H1 (cell line): Measurements from ENCODE around the gene MAP4K4. TPM values are rescaled to one million over a fixed set of nuclear protein-coding genes. Genes with fewer than 3 reads are reported as not detected.

ENCODE experiments used
- FOSL1 ChIP-seq: IDR thresholded peaks from 2 replicates; pipeline ENCODE4 v1.6.1; 2011; ENCODE audit warnings: mild to moderate bottlenecking, low read depth, low read length, moderate library complexity; ENCODE audit not compliant: insufficient read depth
- GABPA ChIP-seq: IDR thresholded peaks from 2 replicates; pipeline ENCODE4 v1.6.1; 2011; ENCODE audit warnings: mild to moderate bottlenecking, low read length, moderate library complexity, borderline replicate concordance; ENCODE audit not compliant: insufficient read depth
- HDAC6 ChIP-seq: IDR thresholded peaks from one replicate; pipeline ENCODE4 v1.7.1; 2012; ENCODE audit warnings: low read depth, mild to moderate bottlenecking, inconsistent platforms, low read length, moderate library complexity
- JUN ChIP-seq: IDR thresholded peaks from 2 replicates; pipeline ENCODE4 v1.6.1; 2011; ENCODE audit warnings: low read depth, mild to moderate bottlenecking, improper control_type of control experiment, low read length
- SIX5 ChIP-seq: IDR thresholded peaks from 2 replicates; pipeline ENCODE4 v1.6.1; 2011; ENCODE audit warnings: mild to moderate bottlenecking, low read depth, low read length
- SRF ChIP-seq: IDR thresholded peaks from 2 replicates; pipeline ENCODE4 v1.6.1; 2011; ENCODE audit warnings: mild to moderate bottlenecking, low read depth, low read length, moderate library complexity
- polyA plus RNA-seq, 7 experiments: library from polyadenylated mRNA; depleted of rRNA in 3 of 7; stranded (reverse) in 5 of 7; unstranded in 2 of 7; fragments of >200 nt in 5 of 7; fragments of 200-250 nt in 2 of 7; gene quantifications; 1 replicate in 5 of 7; 2 replicates in 1 of 7; 4 replicates in 1 of 7; pipeline versions ENCODE4 v1.2.1 to v1.2.3, GENCODE V29; 2011 to 2013; ENCODE audit warnings: missing spikeins in 2 of 7, mixed read lengths in 2 of 7
- total RNA-seq: library from RNA; stranded (reverse); fragmentation: NEBNext Ultra II Directional; extraction: Animal tissue kit (Norgen Biotek cat#: 25700); gene quantifications from 2 replicates; pipeline ENCODE4 v1.2.1, GENCODE V29; 2021
- TF ChIP-seq, protein P1 (sequence below): fragments of 300-600 bp; sonication (generic); IDR thresholded peaks from 2 replicates; pipeline ENCODE4 v1.7.1; 2012; ENCODE audit warnings: low read length, moderate library complexity, mild to moderate bottlenecking, inconsistent platforms; ENCODE audit not compliant: insufficient replicate concordance

The MAP4K4 gene
- total and polyA plus RNA-seq, 2 of the 8 experiments (the other 6 are each of a cell fraction or from before 2014, with no cell fraction given) = 53.2 to 138 TPM

DNA sequence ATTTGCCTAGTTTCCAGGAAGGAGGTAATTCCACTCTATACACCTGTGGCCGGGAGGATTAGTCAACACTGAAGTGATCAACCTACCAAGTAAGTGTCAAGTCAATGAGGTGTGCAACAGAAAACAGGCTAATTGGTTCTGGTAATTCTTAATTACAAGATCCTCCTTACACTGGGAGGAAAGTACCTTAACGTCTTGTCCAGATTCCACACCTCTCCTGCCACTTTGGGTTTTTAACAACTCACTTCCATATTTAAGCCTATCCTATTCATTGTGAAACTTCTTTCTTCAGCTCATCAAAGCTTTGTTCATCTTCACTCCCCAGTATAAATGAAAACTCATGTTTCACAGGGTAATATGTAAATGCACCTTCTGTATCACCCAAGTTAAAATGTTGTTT lies 22.0 kb upstream of the MAP4K4 start (continued):
- TF ChIP-seq, protein P1, sequence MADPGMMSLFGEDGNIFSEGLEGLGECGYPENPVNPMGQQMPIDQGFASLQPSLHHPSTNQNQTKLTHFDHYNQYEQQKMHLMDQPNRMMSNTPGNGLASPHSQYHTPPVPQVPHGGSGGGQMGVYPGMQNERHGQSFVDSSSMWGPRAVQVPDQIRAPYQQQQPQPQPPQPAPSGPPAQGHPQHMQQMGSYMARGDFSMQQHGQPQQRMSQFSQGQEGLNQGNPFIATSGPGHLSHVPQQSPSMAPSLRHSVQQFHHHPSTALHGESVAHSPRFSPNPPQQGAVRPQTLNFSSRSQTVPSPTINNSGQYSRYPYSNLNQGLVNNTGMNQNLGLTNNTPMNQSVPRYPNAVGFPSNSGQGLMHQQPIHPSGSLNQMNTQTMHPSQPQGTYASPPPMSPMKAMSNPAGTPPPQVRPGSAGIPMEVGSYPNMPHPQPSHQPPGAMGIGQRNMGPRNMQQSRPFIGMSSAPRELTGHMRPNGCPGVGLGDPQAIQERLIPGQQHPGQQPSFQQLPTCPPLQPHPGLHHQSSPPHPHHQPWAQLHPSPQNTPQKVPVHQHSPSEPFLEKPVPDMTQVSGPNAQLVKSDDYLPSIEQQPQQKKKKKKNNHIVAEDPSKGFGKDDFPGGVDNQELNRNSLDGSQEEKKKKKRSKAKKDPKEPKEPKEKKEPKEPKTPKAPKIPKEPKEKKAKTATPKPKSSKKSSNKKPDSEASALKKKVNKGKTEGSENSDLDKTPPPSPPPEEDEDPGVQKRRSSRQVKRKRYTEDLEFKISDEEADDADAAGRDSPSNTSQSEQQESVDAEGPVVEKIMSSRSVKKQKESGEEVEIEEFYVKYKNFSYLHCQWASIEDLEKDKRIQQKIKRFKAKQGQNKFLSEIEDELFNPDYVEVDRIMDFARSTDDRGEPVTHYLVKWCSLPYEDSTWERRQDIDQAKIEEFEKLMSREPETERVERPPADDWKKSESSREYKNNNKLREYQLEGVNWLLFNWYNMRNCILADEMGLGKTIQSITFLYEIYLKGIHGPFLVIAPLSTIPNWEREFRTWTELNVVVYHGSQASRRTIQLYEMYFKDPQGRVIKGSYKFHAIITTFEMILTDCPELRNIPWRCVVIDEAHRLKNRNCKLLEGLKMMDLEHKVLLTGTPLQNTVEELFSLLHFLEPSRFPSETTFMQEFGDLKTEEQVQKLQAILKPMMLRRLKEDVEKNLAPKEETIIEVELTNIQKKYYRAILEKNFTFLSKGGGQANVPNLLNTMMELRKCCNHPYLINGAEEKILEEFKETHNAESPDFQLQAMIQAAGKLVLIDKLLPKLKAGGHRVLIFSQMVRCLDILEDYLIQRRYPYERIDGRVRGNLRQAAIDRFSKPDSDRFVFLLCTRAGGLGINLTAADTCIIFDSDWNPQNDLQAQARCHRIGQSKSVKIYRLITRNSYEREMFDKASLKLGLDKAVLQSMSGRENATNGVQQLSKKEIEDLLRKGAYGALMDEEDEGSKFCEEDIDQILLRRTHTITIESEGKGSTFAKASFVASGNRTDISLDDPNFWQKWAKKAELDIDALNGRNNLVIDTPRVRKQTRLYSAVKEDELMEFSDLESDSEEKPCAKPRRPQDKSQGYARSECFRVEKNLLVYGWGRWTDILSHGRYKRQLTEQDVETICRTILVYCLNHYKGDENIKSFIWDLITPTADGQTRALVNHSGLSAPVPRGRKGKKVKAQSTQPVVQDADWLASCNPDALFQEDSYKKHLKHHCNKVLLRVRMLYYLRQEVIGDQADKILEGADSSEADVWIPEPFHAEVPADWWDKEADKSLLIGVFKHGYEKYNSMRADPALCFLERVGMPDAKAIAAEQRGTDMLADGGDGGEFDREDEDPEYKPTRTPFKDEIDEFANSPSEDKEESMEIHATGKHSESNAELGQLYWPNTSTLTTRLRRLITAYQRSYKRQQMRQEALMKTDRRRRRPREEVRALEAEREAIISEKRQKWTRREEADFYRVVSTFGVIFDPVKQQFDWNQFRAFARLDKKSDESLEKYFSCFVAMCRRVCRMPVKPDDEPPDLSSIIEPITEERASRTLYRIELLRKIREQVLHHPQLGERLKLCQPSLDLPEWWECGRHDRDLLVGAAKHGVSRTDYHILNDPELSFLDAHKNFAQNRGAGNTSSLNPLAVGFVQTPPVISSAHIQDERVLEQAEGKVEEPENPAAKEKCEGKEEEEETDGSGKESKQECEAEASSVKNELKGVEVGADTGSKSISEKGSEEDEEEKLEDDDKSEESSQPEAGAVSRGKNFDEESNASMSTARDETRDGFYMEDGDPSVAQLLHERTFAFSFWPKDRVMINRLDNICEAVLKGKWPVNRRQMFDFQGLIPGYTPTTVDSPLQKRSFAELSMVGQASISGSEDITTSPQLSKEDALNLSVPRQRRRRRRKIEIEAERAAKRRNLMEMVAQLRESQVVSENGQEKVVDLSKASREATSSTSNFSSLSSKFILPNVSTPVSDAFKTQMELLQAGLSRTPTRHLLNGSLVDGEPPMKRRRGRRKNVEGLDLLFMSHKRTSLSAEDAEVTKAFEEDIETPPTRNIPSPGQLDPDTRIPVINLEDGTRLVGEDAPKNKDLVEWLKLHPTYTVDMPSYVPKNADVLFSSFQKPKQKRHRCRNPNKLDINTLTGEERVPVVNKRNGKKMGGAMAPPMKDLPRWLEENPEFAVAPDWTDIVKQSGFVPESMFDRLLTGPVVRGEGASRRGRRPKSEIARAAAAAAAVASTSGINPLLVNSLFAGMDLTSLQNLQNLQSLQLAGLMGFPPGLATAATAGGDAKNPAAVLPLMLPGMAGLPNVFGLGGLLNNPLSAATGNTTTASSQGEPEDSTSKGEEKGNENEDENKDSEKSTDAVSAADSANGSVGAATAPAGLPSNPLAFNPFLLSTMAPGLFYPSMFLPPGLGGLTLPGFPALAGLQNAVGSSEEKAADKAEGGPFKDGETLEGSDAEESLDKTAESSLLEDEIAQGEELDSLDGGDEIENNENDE = no peak
- TF ChIP-seq SRF = no peak
- TF ChIP-seq SIX5 = no peak
- no peak for TF ChIP-seq JUN
- no peak for TF ChIP-seq HDAC6
- TF ChIP-seq GABPA = no peak
- no peak for TF ChIP-seq FOSL1
